HG02870 (cell line): ENCODE results near the gene B3GNT5.
A peak's percentile ranks its signal among the peaks of the same experiment; 100 is the strongest.

Experiments used
- ATAC-seq: cut with Tn5 transposase; IDR thresholded peaks from one replicate; pipeline ENCODE4 v1.9.1; 2021; ENCODE audit warnings: mild to moderate bottlenecking, moderate library complexity; ENCODE audit not compliant: unreplicated experiment

B3GNT5 gene

GRCh38 chr3:183264268-183264667, 11.2 kb downstream of the B3GNT5 start:
- ATAC-seq: no peak

GRCh38 chr3:183265157-183265642, 12.1 kb downstream of the B3GNT5 start:
- ATAC-seq: no peak

- ATAC-seq: no peak
These were observed 12.9 kb downstream of the B3GNT5 start for GRCh38 chr3:183265834-183266417.

- ATAC-seq: no peak
These were observed 13.4 kb downstream of the B3GNT5 start for GRCh38 chr3:183266454-183266853.

GRCh38 chr3:183267140-183267539, 14.1 kb downstream of the B3GNT5 start:
- no peak for ATAC-seq

- ATAC-seq: no peak
These were observed 15.3 kb downstream of the B3GNT5 start for GRCh38 chr3:183268366-183268765.

GRCh38 chr3:183269345-183269744, 16.3 kb downstream of the B3GNT5 start:
- ATAC-seq: no peak

- ATAC-seq: no peak
These were observed 17.3 kb downstream of the B3GNT5 start for GRCh38 chr3:183270344-183270743.

- ATAC-seq: no peak
These were observed 19.1 kb downstream of the B3GNT5 start for GRCh38 chr3:183272142-183272541.

- ATAC-seq: no peak
These were observed 19.7 kb downstream of the B3GNT5 start for GRCh38 chr3:183272791-183273190.

GRCh38 chr3:183274609-183275008, 21.6 kb downstream of the B3GNT5 start:
- ATAC-seq: no peak

- no peak for ATAC-seq
These were observed 22.4 kb downstream of the B3GNT5 start for GRCh38 chr3:183275418-183275817.

- no peak for ATAC-seq
These were observed 22.9 kb downstream of the B3GNT5 start for GRCh38 chr3:183275937-183276336.

- no peak for ATAC-seq
These were observed 24.2 kb downstream of the B3GNT5 start for GRCh38 chr3:183277260-183277659.

- ATAC-seq: no peak
These were observed 25.5 kb downstream of the B3GNT5 start for GRCh38 chr3:183278479-183279088.

GRCh38 chr3:183279371-183279770, 26.3 kb downstream of the B3GNT5 start:
- no peak for ATAC-seq

GRCh38 chr3:183281126-183281797, 28.2 kb downstream of the B3GNT5 start:
- ATAC-seq: no peak

- no peak for ATAC-seq
These were observed 30.8 kb downstream of the B3GNT5 start for GRCh38 chr3:183283886-183284285.

- ATAC-seq: no peak
These were observed 31.5 kb downstream of the B3GNT5 start for GRCh38 chr3:183284570-183284969.

GRCh38 chr3:183285318-183285717, 32.3 kb downstream of the B3GNT5 start:
- ATAC-seq: no peak

- peak; percentile 94 for ATAC-seq
These were observed 32.9 kb downstream of the B3GNT5 start for GRCh38 chr3:183285828-183286457.
